ENCODE measurements around the gene PLK3.
A peak's percentile ranks its signal among the peaks of the same experiment; 100 is the strongest.
"Not testable (repeated sequence)": the region's sequence is repeated elsewhere in the genome, so short reads cannot be mapped to it uniquely, and the experiment has no call there.

PLK3 gene

GRCh38 chr1:44826375-44827196, 26.4 kb downstream of the PLK3 start:
- DNase-seq: peak in 22 of 56 donors; percentile 8 to 50 (median 24)

GRCh38 chr1:44827197-44828002, 27.2 kb downstream of the PLK3 start:
- DNase-seq: no peak

- DNase-seq: no peak
Observed at GRCh38 chr1:44828003-44828651, 27.9 kb downstream of the PLK3 start.

- no peak for DNase-seq
Observed at GRCh38 chr1:44828841-44829440, 28.8 kb downstream of the PLK3 start.

GRCh38 chr1:44829506-44830384, 29.6 kb downstream of the PLK3 start:
- no peak for DNase-seq

- DNase-seq: no peak
Observed at GRCh38 chr1:44830900-44831304, 30.7 kb downstream of the PLK3 start.

GRCh38 chr1:44831516-44831915, 31.3 kb downstream of the PLK3 start:
- no peak for DNase-seq

- no peak for DNase-seq
Observed at GRCh38 chr1:44832056-44832705, 32.0 kb downstream of the PLK3 start.

GRCh38 chr1:44834328-44834727, 34.2 kb downstream of the PLK3 start:
- DNase-seq: no peak

- peak in 49 of 56 donors; percentile 18 to 90 (median 56) for DNase-seq
Observed at GRCh38 chr1:44835738-44836675, 35.8 kb downstream of the PLK3 start.

- DNase-seq: not testable (repeated sequence)
Observed at GRCh38 chr1:44838294-44838693, 38.1 kb downstream of the PLK3 start.

- DNase-seq: no peak
Observed at GRCh38 chr1:44839576-44839975, 39.4 kb downstream of the PLK3 start.

- DNase-seq: peak in 8 of 56 donors; percentile 11 to 60 (median 46)
Observed at GRCh38 chr1:44842486-44842861, 42.3 kb downstream of the PLK3 start.

GRCh38 chr1:44842862-44843655, 42.9 kb downstream of the PLK3 start, which contains the start of gene PTCH2:
Gene PTCH2 (minus strand): TSS chr1:44843253. CDS start chr1:44842932, 321 bp downstream.
- DNase-seq: peak in 48 of 56 donors; percentile 8 to 77 (median 48)

GRCh38 chr1:44846985-44847384, 46.8 kb downstream of the PLK3 start:
- no peak for DNase-seq

GRCh38 chr1:44847845-44848244, 47.7 kb downstream of the PLK3 start:
- DNase-seq: no peak

- peak in 37 of 56 donors; percentile 5 to 68 (median 31) for DNase-seq
Observed at GRCh38 chr1:44848456-44849181, 48.4 kb downstream of the PLK3 start.
